CD4-positive, alpha-beta T cell treated with Interleukin-17A for 1 hour (primary cell): Measurements from ENCODE around the gene ALK.
A peak's percentile ranks its signal among the peaks of the same experiment; 100 is the strongest.

Source experiments
- DNase-seq: peaks from one replicate; pipeline ENCODE4 v3.0.0-alpha.2; 2020

ALK gene

DNA sequence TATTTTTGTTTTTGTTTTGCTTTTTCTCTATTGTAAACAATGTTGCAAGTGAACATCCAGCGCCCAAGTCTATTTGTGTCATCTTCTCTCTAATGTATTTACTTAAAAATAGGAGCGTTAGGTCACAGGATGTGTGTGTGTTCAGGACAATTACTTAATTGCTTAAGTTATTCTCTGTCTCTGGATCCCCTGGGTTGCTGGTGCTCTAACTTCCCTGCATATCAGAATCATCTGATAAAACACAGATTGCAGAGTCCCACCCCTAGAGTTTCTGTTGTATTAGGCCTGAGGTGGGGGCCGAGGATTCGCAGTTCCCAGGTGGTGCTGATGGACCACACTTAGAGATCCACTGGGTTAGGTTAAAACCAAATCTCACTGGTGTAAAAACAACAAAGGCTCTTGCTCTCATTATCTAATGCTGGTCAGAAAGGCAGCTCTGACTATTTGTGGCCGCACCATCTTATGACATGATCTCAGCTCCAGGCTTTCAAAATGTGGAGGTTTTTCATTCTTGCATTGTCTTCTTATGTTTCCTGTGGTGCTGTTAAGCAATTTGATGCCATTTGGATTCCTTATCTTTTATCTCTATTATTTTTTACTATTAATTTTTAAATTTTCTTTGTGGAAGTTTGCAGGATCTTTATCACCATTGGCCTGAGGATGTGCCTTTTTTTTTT is 718.4 kb downstream of the ALK start:
- no peak for DNase-seq

DNA sequence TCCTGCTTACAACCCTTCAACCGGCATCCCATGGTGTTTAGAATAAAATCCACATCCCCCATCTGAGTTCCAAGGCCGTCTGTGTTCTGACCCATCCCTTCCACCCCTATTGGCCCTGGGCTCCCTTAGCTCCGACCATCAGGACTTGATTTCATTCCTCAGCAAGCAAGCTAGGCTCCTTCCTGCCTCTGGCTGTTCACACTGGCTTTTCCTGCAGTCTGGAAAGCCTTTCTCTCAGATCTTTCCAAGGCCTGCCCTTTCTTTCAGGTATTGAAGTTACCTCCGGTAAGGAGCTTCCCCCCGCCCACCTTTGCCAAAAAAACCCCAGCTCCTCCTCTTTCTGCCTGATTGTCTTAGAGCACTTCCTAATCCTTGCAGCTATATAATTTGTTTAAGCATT is 719.4 kb downstream of the ALK start:
- DNase-seq: no peak

DNA sequence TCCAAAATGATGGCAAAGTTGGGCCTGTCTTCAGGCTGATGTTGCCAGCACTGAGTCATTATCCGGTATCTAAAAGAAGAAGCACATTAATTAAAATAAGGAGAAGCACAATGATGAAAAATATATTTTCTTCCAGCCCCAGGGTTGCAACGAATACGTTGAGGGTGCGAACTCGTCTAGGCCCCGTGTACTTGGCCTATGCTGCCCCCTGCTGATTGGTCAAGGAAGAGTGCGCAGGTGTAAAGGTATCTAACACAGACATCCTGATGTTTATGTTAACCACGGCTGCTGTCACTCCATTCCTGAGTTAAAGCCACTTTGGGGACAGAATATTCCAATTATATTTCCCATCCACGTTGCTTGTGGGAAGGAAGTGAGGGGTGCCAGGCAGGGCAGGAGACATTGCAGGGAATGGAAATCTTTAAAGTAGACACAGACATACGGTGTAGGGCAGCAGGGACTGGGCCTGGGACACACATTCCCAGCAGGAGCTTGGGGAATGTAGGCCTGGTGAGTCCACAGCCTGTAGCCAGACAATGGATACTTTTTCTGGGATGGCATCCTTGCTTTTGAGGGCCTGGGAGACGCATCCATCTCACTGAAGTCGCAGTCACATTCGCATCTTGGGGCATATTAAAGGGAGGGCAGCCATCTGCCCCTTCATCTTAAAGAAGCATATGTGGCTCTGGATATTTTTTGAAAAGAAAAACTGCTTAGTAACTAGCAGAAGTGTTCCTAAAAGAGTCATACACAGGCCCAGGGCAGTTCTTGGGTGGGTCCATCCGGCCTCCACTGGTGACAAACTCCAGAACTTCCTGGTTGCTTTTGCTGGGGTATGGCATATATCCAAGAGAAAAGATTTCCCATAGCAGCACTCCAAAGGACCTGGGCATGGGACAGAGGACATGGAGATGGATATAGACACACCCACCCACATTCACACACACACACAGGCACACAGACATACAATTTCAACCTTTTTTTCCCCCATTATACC is 724.3 kb downstream of the ALK start:
- DNase-seq: peak; percentile 78

DNA sequence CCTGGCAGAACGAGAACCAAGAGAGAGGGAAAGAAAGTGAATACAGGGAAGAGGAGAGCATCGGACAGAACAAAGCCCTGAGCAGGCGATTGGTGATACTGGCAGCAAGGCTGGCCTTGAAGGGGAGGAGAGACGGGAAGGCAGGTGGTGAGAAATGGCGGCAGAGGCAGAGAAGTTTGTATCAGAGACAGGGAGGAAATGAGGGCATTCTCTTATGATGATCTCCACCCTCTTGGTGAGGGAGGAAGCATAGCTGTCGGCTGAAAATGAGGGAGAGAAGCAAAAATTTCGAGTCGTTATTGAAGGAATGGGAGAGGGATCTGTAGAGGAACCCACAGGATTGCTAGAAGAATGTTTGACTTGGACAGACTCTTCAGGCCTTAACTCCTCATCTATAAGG is 725.6 kb downstream of the ALK start:
- no peak for DNase-seq

DNA sequence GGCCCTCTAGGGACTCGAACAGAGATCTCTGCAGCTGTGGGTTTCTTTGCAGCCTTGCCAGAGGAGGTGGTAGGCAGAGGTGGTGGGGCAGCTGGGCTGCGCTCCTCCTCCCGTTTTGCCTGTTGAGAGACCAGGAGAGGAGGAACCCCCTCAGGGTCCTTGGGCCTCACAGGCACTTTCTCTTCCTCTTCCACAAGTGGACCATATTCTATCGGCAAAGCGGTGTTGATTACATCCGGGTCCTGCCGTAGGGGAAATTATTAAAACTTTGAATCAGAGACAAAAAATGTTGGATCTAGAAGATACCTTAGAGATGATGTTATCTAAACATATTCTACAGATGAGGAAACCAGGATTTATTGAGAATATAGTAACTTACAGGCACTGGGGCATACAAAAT is 727.7 kb downstream of the ALK start:
- no peak for DNase-seq

DNA sequence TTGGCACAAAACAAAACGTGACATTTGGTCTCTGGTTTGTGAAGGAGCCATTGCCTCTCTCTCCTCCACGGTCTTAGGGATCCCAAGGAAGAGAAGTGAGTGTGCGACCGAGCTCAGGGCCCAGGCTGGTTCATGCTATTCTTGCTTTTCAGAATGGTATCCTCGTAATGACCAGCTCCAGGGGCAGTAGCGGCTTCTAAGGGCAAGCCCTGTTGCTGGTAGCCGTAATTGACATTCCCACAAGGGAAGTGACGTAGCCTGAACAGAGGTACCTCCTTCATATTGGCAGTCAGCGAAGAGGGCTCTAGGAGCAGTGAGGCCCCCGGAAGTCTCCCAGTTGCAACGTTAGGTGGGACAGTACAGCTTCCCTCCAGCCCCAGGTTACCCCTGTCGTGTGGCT is 728.3 kb downstream of the ALK start:
- no peak for DNase-seq

DNA sequence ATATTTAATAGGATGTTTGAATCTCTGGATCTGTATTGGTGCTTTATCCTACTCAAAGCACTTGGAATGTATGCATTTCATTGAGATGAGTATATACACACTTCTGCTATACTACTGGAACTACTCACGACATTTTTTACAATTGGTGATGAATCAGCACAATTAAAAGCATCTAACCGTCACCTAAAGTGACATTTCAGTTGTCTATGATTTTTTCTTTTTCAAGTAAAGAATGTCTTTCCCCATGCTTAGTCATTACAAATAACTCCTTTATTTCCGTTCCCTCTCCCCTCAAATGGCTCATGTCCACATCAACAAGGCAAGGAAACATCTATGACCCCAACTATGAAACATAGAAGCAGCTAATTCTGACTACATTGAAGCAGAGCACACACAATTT is 728.9 kb downstream of the ALK start:
- no peak for DNase-seq

DNA sequence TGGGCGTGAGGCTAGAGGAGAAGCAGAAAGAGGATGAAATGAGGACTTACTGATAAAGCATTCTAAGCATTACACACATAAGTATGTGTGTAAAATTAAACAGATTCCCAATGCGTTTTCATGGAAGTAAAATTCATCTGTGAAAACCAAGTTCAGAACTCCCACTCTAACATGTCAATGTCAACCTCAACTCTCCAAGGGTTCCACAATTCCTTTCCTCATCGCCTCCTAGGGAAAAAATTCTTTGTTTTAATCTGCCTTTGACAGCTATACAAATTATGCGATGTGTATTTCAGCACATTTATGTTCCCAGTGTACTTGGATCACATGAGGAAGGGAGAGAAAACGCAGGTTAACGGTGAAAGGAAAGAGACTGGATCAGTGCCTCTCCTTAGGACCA is 729.6 kb downstream of the ALK start:
- DNase-seq: no peak

DNA sequence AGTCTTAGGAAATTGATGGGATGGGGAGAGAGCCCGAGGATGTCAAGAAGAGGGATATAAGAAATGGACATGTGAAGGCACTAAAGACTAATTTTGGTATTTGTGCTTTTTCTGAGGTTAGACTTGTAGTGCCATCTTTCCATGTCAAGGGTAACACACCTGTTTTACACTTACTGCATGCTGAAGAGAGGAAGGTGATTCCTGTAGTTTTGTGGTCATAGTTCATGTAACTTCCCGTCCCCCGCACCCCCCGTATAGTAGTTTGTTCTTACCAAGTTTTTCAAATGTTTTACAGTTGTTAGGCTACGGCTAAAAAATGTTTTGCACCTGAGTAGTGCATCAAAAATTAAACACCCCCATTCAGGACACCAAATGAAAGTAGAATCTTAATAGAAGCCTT is 732.3 kb downstream of the ALK start:
- DNase-seq: no peak

DNA sequence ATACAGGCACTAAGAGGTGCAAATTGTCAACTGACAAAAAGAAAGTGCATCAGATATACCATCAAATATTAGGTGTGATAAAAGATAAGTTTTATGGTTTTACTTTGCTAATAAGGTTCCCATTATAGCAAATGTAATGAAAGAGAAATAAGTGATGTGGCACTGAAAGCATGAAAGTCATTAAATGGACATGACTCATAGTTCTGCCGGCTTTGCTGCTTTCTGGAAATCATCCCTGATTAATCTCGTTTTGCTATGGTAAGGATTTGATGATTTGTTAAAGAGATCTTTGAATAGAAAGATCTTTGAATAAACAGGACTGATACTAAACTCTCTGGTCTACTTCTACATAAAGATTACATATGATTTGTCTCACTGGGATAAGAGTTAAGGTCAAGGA is 733.5 kb downstream of the ALK start:
- no peak for DNase-seq

DNA sequence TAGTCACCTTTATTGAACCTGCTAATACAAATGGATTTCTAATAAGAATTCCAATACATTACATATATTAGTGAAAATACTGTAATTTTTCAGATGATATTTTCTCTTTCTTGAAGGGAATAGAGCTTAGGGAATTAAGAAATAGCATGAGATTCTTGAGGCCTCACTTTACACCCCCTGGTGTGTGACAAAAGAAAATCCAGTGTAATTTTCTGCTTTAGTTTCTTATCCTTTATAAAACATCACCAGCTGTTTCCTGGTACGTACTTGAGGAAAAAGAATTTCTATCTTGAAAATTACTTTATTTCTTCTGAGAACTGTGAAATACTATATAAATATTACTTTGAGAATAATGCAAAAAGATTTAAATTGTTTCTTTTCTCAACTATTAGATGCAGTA is 734.6 kb downstream of the ALK start:
- no peak for DNase-seq

DNA sequence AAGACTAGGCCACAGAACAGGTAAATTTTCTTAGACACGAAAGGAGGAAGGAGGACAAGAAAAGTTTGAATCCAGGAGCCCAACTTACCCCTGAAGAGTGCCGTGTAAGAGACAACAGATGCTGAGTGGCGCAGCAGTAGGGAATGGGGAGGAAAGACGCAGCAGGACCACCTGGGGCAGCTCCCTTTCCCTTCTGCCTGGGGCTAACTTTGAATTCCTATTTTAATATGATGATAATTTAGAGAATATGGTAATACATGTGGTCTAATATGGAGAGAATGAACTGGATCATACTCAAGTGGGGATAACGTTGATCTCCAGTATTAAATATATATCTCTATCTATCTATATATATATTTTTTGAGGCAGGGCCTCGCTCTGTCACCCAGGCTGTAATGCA is 736.9 kb downstream of the ALK start:
- DNase-seq: no peak

DNA sequence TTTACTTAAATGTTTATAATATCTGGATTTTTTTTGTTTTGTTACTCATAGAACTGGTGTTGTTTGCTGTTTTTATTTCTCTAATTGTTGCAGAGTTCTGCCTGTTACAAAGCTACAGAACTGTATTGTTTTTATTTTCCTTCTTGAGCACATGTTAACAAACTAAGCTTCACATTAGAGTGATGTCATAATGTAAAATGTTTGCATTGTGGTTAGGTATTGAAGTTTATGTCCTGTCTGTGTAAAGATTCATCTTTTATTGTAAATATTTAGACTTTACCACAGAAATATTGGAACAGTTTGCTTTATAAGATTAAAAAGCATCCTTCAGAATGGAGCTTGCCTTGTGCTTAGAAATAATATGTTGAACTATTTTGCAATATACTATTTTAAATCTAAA is 738.5 kb downstream of the ALK start:
- no peak for DNase-seq

DNA sequence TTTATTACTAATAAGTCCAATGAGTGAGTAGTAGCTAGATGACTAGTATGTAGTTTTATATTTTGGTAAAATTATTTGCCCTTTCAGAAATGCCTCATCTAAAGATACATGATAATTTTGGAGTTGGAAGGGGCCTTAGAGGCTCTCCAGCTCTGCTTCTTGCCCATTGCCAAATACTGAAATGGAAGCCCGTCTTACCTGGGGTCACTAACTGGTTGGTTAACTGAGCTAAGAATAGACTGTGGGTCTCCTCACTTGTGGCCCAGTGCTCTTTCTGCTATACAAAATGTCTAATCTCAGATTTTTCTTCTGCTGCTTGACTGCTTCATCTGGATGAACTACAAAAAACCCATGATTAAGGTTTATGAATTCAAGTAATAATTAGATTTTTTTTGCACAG is 739.1 kb downstream of the ALK start:
- no peak for DNase-seq

DNA sequence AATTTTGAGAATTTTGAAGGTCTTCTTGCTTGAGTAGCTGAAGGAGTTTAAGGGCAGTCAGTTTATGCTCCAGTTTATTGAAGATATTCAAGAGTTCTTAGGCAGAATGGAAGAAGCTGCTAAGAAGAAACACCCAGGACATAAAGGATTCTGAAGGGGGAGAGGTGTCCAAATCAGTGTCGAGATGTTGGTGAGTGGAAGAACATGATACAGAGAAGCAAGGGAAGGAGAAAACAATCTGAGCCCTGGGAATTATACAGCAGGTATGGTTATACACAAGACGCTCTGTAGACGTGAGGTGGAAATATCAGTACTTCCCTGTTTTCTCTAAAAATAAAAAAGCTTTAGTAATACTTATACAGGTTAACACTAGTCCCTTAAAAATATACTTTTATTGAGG is 746.0 kb downstream of the ALK start:
- DNase-seq: no peak

DNA sequence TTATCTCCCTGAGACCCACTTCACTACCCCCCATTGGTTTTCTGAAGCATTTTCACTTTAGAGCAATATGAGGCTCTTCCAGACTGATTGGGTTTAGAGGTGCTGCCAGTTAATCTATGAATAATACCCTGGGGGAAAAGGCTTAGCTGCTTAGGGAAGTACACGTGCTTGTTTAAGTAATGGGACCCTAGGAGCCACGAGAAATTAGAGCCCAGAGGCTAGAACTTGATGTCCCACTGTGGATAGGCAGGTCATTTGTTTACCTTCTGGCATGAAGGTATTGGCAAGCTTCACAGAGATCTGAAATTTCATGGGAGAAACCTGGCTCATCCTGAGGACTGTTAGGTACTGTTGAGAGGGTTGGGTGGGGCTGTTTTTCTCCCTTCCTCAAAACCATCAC is 746.4 kb downstream of the ALK start:
- DNase-seq: no peak

DNA sequence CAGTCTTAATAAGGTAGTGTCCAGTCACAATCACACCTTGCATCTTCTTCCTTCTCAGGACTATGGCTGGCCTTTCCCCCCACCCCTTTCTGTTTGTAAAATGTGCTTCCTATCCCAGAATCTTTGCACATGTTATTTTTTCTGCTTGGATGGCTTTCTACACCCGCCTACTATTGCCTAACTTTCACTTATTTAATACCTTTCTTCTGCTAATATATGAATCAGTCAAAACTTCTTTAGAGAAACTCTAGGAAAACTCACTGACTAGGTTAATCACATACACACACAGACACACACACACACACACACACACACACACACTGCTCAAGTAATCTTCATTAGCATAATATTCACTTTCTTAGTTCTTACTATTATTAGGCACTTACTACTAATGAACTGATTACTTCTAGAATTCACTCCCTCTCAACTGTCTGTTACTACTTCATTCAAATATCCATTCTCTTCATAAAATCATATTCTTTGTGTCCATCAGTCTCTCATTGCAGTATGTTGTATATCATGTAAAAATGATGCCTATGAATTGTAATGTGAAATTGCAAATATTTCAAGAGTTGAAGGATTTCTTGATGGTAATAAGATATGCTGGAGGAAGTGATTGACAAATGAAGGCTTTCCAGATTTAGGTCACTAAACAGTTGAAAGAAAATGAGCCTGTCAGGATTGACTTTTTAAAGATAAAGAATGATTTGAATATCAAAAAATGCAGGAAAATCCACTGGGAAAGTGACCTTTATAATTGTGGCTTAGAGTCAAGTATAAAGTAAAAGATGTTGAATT is 754.9 kb downstream of the ALK start:
- DNase-seq: no peak

DNA sequence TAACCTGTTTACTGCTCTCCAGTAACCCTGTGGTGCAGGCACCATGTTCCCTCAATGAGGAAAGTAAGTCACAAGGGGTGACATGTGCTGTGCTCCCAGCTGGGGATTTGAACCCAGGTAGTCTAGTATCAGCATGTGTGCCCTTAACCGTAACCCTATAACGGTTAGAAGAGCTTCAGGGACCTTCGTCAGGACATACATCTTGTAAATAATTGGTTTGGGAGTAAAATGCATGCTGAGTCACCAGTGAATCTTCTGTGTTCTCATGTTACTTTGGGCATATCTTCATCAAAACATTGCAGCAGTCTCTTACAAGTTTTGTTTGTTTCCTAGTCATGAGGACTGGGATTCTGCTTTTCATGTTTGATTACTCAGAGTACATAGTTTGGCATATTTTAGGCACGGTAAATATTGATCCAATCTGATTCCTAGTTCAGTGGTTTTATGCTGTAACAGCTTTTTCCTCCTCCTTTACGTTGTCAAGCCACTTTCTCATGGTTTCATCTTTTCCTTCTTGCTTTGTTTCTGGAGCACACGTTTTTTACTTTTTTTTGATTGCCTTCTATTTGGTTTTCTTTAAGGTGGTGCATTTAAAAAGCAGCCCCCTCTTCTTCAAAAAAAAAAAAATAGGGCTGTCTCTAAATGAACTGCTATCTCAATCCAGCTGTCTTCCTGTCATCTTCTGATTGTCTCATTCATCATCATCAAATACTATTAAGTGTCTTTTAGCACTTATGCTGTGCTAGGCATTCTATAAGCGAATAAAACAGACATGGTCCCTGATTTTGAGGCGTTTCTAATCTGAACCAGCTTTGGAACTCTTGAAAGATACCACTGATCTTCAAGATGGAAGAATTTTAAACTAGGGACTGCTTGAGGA is 755.8 kb downstream of the ALK start:
- DNase-seq: no peak

DNA sequence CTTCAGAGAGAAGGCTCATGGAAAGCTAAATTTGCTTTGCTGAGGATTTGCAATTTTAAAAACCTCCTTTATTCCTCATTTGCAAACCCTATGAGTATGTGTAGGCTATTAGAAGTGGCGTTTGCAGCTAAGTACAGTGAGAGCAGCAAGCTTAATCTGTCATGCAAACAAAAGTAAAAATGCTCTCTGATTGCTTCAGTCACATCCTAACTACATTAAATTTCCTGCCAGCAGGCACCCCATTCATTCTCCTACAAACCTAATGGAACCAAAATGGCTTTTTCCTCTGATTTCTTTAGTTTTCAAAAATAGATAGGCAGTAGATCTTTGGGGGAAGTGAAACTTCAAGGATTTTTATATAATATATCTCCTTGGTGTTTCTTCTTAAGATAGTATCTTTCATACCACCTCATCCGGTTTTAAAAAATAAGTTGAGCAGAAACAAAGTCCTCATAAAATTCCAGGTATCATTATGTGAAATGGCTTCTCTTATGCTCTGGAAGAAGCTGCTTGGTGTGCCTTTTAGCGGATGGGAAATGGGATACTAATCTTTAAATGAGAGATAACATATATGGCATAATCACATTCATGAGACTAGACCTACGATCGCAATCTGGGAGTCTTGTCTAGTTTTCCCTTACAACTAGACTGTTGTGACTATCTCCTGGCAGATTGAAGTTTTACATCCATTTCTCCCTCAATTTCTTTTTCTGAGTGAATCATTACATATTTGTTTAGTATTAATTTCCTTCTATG is 757.1 kb downstream of the ALK start:
- DNase-seq: no peak

DNA sequence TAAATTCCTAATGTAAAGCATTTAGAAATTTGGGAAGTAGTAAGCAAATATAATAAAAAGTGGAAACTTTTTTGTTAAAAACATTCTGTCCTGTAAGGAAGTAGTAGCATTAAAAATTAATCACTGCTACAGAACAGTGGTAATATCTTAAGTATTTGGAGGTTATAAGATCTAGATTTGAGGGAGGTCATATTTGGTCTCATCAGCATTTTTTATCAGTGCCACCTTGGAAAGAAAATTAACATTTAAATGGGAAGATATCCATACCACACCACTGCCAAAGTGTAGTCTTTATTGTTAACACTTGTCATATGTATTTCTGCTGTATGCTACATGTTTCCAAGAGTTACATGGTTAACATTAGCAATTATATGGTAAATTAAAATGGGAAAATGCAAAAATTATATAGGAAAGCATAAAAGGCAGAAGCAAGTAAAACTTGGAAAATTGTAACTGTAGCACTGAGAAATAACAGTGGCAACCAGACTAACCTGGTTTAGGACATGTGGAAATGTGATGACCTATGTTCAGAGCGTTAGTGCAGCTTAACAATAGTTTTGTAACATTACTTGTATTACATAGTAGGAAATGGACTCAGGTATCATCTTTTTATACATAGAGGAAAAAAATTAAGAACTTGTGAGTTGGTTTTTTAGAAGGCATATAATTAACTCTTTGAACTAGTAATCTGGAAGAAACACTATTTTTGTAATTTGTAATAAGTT is 759.0 kb downstream of the ALK start:
- DNase-seq: no peak

DNA sequence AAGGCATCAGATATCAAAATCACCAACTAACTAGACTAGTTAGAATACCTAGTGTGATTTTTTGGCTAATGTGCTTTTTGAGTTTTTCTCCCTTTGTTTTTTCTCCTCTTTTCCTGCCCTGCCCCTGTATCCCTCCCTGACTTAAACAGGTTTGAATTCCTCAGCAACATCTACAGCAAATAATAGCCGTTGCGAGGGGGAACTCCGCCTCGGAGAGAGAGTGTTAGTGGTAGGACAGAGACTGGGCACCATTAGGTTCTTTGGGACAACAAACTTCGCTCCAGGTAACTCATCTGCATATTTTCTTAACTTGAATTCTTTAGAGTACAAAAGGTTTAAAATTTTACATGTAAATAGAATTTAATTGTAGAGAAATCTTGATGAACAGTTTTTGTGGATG is 761.2 kb downstream of the ALK start:
- no peak for DNase-seq
